Thymus (tissue), 11 donors: ENCODE results near the gene LRP1B. TPM values are rescaled to one million over a fixed set of nuclear protein-coding genes. Genes with fewer than 3 reads are reported as not detected.

ENCODE experiments used
- DNase-seq, 9 donors: peaks; one replicate each; pipeline ENCODE4 v3.0.0-alpha.2; 2013; ENCODE audit warnings: low spot score in 9 of 9, low read depth in 6 of 9, missing footprints in 1 of 9
- H3K27ac ChIP-seq, 2 donors: one replicate each; pipeline ENCODE4 v1.5.1; 2013; ENCODE audit warnings: control low read depth in 1 of 2, low read depth in 1 of 2, low read length in 1 of 2, mild to moderate bottlenecking in 1 of 2, moderate library complexity in 1 of 2
- H3K27me3 ChIP-seq, 2 donors: one replicate each; pipeline ENCODE4 v1.5.1; 2013; ENCODE audit warnings: low read length in 1 of 2; ENCODE audit not compliant: control insufficient read depth in 2 of 2, insufficient read depth in 1 of 2
- H3K36me3 ChIP-seq, 2 donors: one replicate each; pipeline ENCODE4 v1.5.1; 2013; ENCODE audit warnings: low read length in 1 of 2, mild to moderate bottlenecking in 1 of 2, moderate library complexity in 1 of 2; ENCODE audit not compliant: control insufficient read depth in 2 of 2, insufficient read depth in 2 of 2
- H3K4me1 ChIP-seq, 2 donors: one replicate each; pipeline ENCODE4 v1.5.1; 2013; ENCODE audit warnings: low read length in 2 of 2; ENCODE audit not compliant: control insufficient read depth in 2 of 2, insufficient read depth in 2 of 2
- H3K4me3 ChIP-seq, 2 donors: one replicate each; pipeline ENCODE4 v1.5.1; 2013; ENCODE audit warnings: low read length in 2 of 2, control low read depth in 1 of 2, mild to moderate bottlenecking in 1 of 2
- H3K9me3 ChIP-seq, 2 donors: one replicate each; pipeline ENCODE4 v1.5.1; 2013; ENCODE audit warnings: low read length in 1 of 2, mild to moderate bottlenecking in 1 of 2; ENCODE audit not compliant: control insufficient read depth in 2 of 2, insufficient read depth in 1 of 2
- WGBS: extraction: QIAGEN DNeasy Blood & Tissue Kit; methylation state at CpG from one replicate; pipeline ENCODE4 v1.1.7; 2013; 5-methylcytosine and 5-hydroxymethylcytosine counted together
- polyA plus RNA-seq: library from polyadenylated mRNA; stranded (reverse); fragments of 200-250 nt; gene quantifications from one replicate; pipeline ENCODE4 v1.2.3, GENCODE V29; 2013
- total RNA-seq: library from RNA; stranded (reverse); fragments of 120-200 nt; gene quantifications from one replicate; pipeline ENCODE4 v1.2.4, GENCODE V29; 2013
- donor health status: healthy.

The LRP1B gene
- total and polyA plus RNA-seq, 2 donors, result 0.18 to 0.28 TPM

- Histone ChIP-seq H3K9me3 (no peaks in the 10 kb centered on the region), H3K4me3 (no peak overlapping the region), H3K4me1 (no peaks in the 10 kb centered on the region), H3K27me3 (no peaks in the 10 kb centered on the region), H3K27ac (no peak overlapping the region), H3K36me3 (no peaks in the 10 kb centered on the region)
- DNase-seq, result no peak
- 95% methylated on average over 4 of the region's 4 CpGs for WGBS
Measured at GRCh38 chr2:141063406-141063805, 1067.4 kb downstream of the LRP1B start.

GRCh38 chr2:141062443-141062842, 1068.4 kb downstream of the LRP1B start:
- 85% methylated on average over 1 of the region's 1 CpG for WGBS
- no peaks in the 10 kb centered on the region for H3K4me1 ChIP-seq
- H3K27me3 ChIP-seq, result no peaks in the 10 kb centered on the region
- H3K27ac ChIP-seq, result no peak overlapping the region
- no peak for DNase-seq
- no peak overlapping the region for H3K4me3 ChIP-seq
- no peaks in the 10 kb centered on the region for H3K36me3 ChIP-seq
- no peaks in the 10 kb centered on the region for H3K9me3 ChIP-seq

DNA sequence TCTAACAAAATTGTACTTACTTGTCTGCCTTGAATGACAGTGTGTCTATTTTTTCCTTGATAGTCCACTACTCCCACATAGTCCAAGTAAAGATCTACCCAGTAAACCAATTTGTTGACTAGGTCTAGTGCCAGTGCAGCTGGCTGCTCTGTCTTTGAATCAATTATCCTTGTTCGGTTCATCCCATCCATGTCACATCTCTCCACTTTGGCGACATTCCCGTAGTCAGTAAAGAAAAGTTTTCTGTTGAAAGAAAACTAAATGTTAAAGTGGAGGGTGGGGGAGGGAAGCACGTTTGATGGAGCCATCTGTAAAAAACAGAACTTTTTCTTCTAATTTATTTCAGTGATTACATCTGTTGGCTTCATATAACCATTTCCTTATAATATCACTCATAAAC, 1068.8 kb downstream of the LRP1B start:
- no peaks in the 10 kb centered on the region for H3K4me1 ChIP-seq
- no peaks in the 10 kb centered on the region for H3K36me3 ChIP-seq
- H3K27me3 ChIP-seq, result no peaks in the 10 kb centered on the region
- no peak overlapping the region for H3K27ac ChIP-seq
- no peaks in the 10 kb centered on the region for H3K9me3 ChIP-seq
- DNase-seq, result no peak
- WGBS, result 94% methylated on average over 4 of the region's 4 CpGs
- no peak overlapping the region for H3K4me3 ChIP-seq

- no peaks in the 10 kb centered on the region for H3K36me3 ChIP-seq
- DNase-seq, result no peak
- no peak overlapping the region for H3K4me3 ChIP-seq
- no peak overlapping the region for H3K27ac ChIP-seq
- WGBS, result 38% methylated on average over 4 of the region's 4 CpGs
- H3K4me1 ChIP-seq, result no peaks in the 10 kb centered on the region
- H3K27me3 ChIP-seq, result no peaks in the 10 kb centered on the region
- H3K9me3 ChIP-seq, result no peaks in the 10 kb centered on the region
Measured at GRCh38 chr2:141058556-141058955, 1072.3 kb downstream of the LRP1B start.

DNA sequence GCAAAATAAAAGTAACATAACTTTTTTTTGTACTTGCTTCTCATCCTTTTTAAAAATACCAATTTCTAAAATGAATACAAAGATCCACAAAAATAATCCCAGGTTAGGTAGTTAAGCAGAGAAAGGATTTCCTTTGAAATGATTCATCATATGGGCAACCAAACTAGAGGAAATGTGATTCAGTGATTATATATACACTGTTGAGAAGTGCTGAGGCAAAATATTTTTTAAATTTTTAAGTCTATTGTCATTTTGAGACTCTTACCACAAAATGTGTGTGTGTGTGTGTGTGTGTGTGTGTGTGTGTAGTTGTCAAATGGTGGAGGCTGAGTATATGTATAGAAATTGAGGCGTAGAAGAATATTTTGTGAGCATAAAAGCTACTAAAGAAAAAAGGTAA, 1075.3 kb downstream of the LRP1B start:
- no peaks in the 10 kb centered on the region for H3K9me3 ChIP-seq
- WGBS, result 100% methylated on average over 1 of the region's 1 CpG
- no peaks in the 10 kb centered on the region for H3K27me3 ChIP-seq
- H3K36me3 ChIP-seq, result no peaks in the 10 kb centered on the region
- no peaks in the 10 kb centered on the region for H3K4me1 ChIP-seq
- no peak overlapping the region for H3K27ac ChIP-seq
- DNase-seq, result no peak
- H3K4me3 ChIP-seq, result no peak overlapping the region

DNA sequence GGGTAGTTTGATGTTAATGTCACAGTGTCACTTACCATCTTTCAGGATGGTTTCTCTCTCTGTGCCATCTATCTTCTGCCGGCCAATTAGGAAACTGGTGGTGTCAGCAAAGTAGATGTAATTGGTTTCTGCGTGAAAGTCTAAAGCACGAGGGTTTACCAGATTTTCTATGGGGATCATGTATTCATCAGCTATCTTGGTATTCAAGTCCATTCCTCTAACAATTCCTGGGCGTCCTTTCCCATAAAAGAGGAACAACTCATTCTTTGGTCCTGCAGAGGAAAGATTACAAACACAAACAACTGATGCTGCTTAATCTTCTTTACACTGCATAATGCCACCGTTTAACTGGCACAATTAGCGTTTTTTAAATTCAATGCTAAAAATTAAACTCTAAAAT, 1081.9 kb downstream of the LRP1B start:
- DNase-seq, result no peak
- Histone ChIP-seq H3K4me3 (no peak overlapping the region), H3K27ac (no peak overlapping the region), H3K36me3 (no peaks in the 10 kb centered on the region), H3K9me3 (no peaks in the 10 kb centered on the region), H3K27me3 (no peaks in the 10 kb centered on the region), H3K4me1 (no peaks in the 10 kb centered on the region)
- WGBS, result 88% methylated on average over 6 of the region's 6 CpGs

- 98% methylated on average over 1 of the region's 1 CpG for WGBS
- Histone ChIP-seq H3K27ac (no peak overlapping the region), H3K36me3 (no peaks in the 10 kb centered on the region), H3K27me3 (no peaks in the 10 kb centered on the region), H3K4me1 (no peaks in the 10 kb centered on the region), H3K9me3 (no peaks in the 10 kb centered on the region), H3K4me3 (no peak overlapping the region)
- DNase-seq, result no peak
Measured at GRCh38 chr2:141041281-141041680, 1089.5 kb downstream of the LRP1B start.

GRCh38 chr2:141038341-141038740, 1092.5 kb downstream of the LRP1B start:
- Histone ChIP-seq H3K4me3 (no peak overlapping the region), H3K36me3 (no peaks in the 10 kb centered on the region), H3K27ac (no peak overlapping the region), H3K9me3 (no peaks in the 10 kb centered on the region), H3K27me3 (no peaks in the 10 kb centered on the region), H3K4me1 (no peaks in the 10 kb centered on the region)
- DNase-seq, result no peak
- WGBS, result 87% methylated on average over 2 of the region's 2 CpGs

DNA sequence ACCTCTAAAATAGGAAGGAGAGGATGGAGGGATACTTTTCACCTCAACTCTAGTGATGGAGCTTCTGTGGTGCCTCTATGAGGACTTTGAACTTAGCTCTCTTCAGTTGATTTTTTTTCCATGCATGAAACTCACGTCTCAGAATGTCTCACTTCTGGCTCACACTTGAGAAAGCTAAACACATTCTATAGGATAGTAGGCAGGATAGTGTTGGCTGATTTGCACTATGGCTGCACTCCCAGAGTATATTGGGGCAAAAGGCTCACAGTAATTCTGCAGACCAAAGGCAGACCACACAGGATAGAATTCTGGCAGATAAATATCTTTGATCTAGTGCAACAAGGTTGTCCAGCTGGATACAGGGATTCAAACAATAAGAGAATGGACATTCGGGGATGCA, 1093.5 kb downstream of the LRP1B start:
- H3K27ac ChIP-seq, result no peak overlapping the region
- no peaks in the 10 kb centered on the region for H3K4me1 ChIP-seq
- no peaks in the 10 kb centered on the region for H3K27me3 ChIP-seq
- DNase-seq, result no peak
- no peak overlapping the region for H3K4me3 ChIP-seq
- WGBS, result 93% methylated on average over 2 of the region's 2 CpGs
- no peaks in the 10 kb centered on the region for H3K36me3 ChIP-seq
- H3K9me3 ChIP-seq, result no peaks in the 10 kb centered on the region

DNA sequence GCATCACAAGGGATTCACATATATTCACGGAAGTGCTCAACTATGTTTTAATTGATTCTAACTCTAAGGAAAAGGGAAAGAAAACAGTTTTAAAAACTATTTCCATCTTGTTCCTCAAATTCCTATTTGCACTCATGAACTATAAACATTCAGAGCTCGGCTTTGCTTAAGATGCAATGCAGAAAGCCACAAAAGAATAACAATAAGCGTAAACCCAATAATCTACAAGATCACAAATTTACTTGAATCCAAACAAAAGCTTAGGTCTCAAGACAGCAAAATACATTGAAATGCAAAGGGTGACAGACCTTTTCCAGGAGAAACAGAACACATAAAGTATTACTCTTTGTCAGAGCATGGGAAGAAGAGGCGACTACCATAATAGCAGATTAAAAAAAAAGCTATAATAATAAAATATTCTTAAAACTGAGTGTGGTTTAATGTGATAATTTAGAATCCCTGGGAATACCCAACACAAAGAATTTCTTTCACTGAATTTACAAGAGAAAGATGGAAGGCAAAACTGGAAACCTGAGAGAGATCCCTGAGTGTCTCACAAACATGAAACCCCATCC, 1094.9 kb downstream of the LRP1B start:
- Histone ChIP-seq H3K27ac (no peak overlapping the region), H3K9me3 (no peaks in the 10 kb centered on the region), H3K27me3 (no peaks in the 10 kb centered on the region), H3K4me3 (no peak overlapping the region), H3K36me3 (no peaks in the 10 kb centered on the region), H3K4me1 (no peaks in the 10 kb centered on the region)
- no peak for DNase-seq
- 91% methylated on average over 4 of the region's 4 CpGs for WGBS
